Liver (tissue), 3 donors: ENCODE results near the gene B4GALNT3.

ENCODE experiments used
- EGR1 ChIP-seq, 2 donors: IDR thresholded peaks; 2 replicates each; pipeline ENCODE4 v1.6.1; 2016 to 2018; ENCODE audit warnings: antibody characterized with exemption in 2 of 2, low read depth in 2 of 2
- HNF4G ChIP-seq: IDR thresholded peaks from 2 replicates; pipeline ENCODE4 v1.6.1; 2016; ENCODE audit warnings: antibody characterized with exemption
- RAD21 ChIP-seq, 2 donors: IDR thresholded peaks; 2 replicates each; pipeline ENCODE4 v1.6.1; 2016; ENCODE audit warnings: antibody characterized with exemption in 2 of 2, mild to moderate bottlenecking in 2 of 2
- TF ChIP-seq, protein P1 (sequence below): fragments of 150-350 bp; IDR thresholded peaks from 2 replicates; pipeline ENCODE4 v1.5.1; 2017; ENCODE audit warnings: improper control_type of control experiment, low read depth, low read length; ENCODE audit not compliant: missing input control
- TF ChIP-seq, protein P2 (sequence below): IDR thresholded peaks from 2 replicates; pipeline ENCODE4 v1.6.1; 2016; ENCODE audit warnings: antibody characterized with exemption, mild to moderate bottlenecking
- donor health status: healthy.
- donor health status: healthy.

DNA sequence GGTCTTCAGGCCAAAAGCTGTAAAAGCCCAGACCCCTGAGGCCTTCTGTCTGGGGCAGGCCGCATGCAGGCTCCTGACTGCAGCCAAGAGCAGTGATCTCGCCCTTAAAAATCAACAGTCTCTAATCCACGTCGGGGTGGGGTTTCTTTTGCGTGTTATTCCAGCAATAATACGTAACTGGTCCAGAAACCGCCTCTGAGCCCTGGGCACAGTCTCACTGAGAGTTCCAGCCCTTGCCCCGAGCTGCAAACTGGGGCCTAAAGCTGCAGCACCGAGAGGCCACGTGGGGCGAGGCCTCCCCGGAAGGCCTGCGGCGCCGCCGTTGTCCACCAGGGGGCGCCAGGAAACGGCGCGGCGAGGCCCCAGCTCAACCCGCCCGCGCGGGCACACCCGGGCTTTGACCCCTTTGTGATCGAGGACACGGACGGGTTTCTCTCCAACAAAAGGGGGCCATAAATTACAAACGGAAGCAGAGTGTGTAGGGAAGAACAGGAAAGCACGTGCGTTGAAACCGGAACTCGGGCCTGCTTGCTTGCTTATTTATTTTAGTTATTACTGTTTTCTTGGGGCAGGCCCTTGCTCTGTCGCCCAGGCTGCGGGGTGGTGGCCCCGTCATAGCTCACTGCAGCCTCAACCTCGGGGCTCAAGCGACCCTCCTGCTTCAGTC is 116.3 kb downstream of the B4GALNT3 start:
- TF ChIP-seq, protein P1, sequence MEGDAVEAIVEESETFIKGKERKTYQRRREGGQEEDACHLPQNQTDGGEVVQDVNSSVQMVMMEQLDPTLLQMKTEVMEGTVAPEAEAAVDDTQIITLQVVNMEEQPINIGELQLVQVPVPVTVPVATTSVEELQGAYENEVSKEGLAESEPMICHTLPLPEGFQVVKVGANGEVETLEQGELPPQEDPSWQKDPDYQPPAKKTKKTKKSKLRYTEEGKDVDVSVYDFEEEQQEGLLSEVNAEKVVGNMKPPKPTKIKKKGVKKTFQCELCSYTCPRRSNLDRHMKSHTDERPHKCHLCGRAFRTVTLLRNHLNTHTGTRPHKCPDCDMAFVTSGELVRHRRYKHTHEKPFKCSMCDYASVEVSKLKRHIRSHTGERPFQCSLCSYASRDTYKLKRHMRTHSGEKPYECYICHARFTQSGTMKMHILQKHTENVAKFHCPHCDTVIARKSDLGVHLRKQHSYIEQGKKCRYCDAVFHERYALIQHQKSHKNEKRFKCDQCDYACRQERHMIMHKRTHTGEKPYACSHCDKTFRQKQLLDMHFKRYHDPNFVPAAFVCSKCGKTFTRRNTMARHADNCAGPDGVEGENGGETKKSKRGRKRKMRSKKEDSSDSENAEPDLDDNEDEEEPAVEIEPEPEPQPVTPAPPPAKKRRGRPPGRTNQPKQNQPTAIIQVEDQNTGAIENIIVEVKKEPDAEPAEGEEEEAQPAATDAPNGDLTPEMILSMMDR: peak; percentile 99
- TF ChIP-seq EGR1 (IDR thresholded peaks at IDR 0.05; ENCODE audit: low read depth in 2 of 2) (no peak), HNF4G (no peak), RAD21 (IDR thresholded peaks at IDR 0.05) (peak; percentile 95 to 98)
- TF ChIP-seq, protein P2, sequence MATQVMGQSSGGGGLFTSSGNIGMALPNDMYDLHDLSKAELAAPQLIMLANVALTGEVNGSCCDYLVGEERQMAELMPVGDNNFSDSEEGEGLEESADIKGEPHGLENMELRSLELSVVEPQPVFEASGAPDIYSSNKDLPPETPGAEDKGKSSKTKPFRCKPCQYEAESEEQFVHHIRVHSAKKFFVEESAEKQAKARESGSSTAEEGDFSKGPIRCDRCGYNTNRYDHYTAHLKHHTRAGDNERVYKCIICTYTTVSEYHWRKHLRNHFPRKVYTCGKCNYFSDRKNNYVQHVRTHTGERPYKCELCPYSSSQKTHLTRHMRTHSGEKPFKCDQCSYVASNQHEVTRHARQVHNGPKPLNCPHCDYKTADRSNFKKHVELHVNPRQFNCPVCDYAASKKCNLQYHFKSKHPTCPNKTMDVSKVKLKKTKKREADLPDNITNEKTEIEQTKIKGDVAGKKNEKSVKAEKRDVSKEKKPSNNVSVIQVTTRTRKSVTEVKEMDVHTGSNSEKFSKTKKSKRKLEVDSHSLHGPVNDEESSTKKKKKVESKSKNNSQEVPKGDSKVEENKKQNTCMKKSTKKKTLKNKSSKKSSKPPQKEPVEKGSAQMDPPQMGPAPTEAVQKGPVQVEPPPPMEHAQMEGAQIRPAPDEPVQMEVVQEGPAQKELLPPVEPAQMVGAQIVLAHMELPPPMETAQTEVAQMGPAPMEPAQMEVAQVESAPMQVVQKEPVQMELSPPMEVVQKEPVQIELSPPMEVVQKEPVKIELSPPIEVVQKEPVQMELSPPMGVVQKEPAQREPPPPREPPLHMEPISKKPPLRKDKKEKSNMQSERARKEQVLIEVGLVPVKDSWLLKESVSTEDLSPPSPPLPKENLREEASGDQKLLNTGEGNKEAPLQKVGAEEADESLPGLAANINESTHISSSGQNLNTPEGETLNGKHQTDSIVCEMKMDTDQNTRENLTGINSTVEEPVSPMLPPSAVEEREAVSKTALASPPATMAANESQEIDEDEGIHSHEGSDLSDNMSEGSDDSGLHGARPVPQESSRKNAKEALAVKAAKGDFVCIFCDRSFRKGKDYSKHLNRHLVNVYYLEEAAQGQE: no peak
